Measurements from ENCODE around the gene NR0B2. TPM values are rescaled to one million over a fixed set of nuclear protein-coding genes. Genes with fewer than 3 reads are reported as not detected.

Gene NR0B2
- total and polyA plus RNA-seq, 2 of the 13 experiments (the other 11 are each of a cell fraction or from before 2014, with no cell fraction given), result 72.5 to 133 TPM

GRCh38 chr1:26900001-26900814 lies 13.6 kb downstream of the NR0B2 start, which contains the start of gene GPATCH3 (continued):
- peak; percentile 37; the same call in 1 of the 2 replicates for TF ChIP-seq AHDC1 (CRISPR knock-in tag; IDR thresholded peaks at IDR 0.05; ENCODE audit: borderline replicate concordance)
- 0 out of 2 replicates have a peak, but pooled peaks have one; percentile 18 for TF ChIP-seq ZNF121 (CRISPR knock-in tag; IDR thresholded peaks at IDR 0.05)
- TF ChIP-seq ETV6 (CRISPR knock-in tag; conservative IDR thresholded peaks at IDR 0.05), result no peak; the same call in 1 of the 2 replicates
- no peak for TF ChIP-seq ZNF552 (CRISPR knock-in tag; IDR thresholded peaks at IDR 0.05; ENCODE audit: borderline replicate concordance)
- TF ChIP-seq, protein P1, sequence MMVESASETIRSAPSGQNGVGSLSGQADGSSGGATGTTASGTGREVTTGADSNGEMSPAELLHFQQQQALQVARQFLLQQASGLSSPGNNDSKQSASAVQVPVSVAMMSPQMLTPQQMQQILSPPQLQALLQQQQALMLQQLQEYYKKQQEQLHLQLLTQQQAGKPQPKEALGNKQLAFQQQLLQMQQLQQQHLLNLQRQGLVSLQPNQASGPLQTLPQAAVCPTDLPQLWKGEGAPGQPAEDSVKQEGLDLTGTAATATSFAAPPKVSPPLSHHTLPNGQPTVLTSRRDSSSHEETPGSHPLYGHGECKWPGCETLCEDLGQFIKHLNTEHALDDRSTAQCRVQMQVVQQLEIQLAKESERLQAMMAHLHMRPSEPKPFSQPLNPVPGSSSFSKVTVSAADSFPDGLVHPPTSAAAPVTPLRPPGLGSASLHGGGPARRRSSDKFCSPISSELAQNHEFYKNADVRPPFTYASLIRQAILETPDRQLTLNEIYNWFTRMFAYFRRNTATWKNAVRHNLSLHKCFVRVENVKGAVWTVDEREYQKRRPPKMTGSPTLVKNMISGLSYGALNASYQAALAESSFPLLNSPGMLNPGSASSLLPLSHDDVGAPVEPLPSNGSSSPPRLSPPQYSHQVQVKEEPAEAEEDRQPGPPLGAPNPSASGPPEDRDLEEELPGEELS (CRISPR knock-in tag; IDR thresholded peaks at IDR 0.05), result peak; percentile 55
- TF ChIP-seq PTBP1 (IDR thresholded peaks at IDR 0.05; ENCODE audit: low read depth, low read length, poor library complexity, severe bottlenecking), result no peak
- no peak for TF ChIP-seq HNF4G (IDR thresholded peaks at IDR 0.05; ENCODE audit: borderline replicate concordance, low read depth, low read length)
- no peak for TF ChIP-seq HNF4G (CRISPR knock-in tag; IDR thresholded peaks at IDR 0.05; ENCODE audit: borderline replicate concordance, low read depth)
- TF ChIP-seq KLF15 (CRISPR knock-in tag; IDR thresholded peaks at IDR 0.05; ENCODE audit: borderline replicate concordance), result no peak
- TF ChIP-seq, protein P2, sequence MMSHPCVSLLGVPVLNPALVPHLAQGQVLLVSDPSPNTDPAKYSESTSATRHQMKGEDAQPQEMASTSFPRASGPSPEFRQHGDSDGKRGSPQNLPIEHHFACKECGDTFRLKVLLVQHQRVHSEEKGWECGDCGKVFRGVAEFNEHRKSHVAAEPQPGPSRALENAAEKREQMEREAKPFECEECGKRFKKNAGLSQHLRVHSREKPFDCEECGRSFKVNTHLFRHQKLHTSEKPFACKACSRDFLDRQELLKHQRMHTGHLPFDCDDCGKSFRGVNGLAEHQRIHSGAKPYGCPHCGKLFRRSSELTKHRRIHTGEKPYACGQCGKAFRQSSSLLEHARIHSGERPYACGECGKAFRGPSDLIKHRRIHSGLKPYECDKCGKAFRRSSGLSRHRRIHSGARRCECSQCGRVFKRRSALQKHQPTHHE (CRISPR knock-in tag; IDR thresholded peaks at IDR 0.05; ENCODE audit: borderline replicate concordance), result no peak; the same call in 1 of the 2 replicates
- TF ChIP-seq ZNF775 (CRISPR knock-in tag; IDR thresholded peaks at IDR 0.05; ENCODE audit: borderline replicate concordance), result no peak
- TF ChIP-seq, protein P3, sequence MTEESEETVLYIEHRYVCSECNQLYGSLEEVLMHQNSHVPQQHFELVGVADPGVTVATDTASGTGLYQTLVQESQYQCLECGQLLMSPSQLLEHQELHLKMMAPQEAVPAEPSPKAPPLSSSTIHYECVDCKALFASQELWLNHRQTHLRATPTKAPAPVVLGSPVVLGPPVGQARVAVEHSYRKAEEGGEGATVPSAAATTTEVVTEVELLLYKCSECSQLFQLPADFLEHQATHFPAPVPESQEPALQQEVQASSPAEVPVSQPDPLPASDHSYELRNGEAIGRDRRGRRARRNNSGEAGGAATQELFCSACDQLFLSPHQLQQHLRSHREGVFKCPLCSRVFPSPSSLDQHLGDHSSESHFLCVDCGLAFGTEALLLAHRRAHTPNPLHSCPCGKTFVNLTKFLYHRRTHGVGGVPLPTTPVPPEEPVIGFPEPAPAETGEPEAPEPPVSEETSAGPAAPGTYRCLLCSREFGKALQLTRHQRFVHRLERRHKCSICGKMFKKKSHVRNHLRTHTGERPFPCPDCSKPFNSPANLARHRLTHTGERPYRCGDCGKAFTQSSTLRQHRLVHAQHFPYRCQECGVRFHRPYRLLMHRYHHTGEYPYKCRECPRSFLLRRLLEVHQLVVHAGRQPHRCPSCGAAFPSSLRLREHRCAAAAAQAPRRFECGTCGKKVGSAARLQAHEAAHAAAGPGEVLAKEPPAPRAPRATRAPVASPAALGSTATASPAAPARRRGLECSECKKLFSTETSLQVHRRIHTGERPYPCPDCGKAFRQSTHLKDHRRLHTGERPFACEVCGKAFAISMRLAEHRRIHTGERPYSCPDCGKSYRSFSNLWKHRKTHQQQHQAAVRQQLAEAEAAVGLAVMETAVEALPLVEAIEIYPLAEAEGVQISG (CRISPR knock-in tag; IDR thresholded peaks at IDR 0.05), result peak; percentile 88
- TF ChIP-seq MED8 (CRISPR knock-in tag; IDR thresholded peaks at IDR 0.05; ENCODE audit: insufficient replicate concordance), result peak; percentile 46

Data from HepG2 (cell line).